ENCODE results near the gene NAA80. TPM values are rescaled to one million over a fixed set of nuclear protein-coding genes. Genes with fewer than 3 reads are reported as not detected.
A peak's percentile ranks its signal among the peaks of the same experiment; 100 is the strongest.

The NAA80 gene
- total RNA-seq = 10 to 100 TPM; 12.5 to 22.1 (median 14.8) TPM

- Histone ChIP-seq H3K36me3 (peaks cover 0 to 5% of the 10 kb centered on the region in 2 donors), H3K27me3 (no peaks in the 10 kb centered on the region), H3K4me1 (peaks cover 29 to 48% of the 10 kb centered on the region in 2 donors), H3K9me3 (no peaks in the 10 kb centered on the region), H3K4me3 (peak within 1 kb of the TSS; percentile 66 to 91 (median 76)), H3K27ac (peak within 1 kb of the TSS; percentile 85 to 91 (median 88))
- DNase-seq (peak; percentile 99 to 100), ATAC-seq (peak; percentile 87)
- TF ChIP-seq POLR2A (IDR thresholded peaks at IDR 0.05) (peak; percentile 94 to 96), CTCF (IDR thresholded peaks at IDR 0.05 in 4 of 5, conservative IDR thresholded peaks at IDR 0.05 in 1 of 5) (peak; percentile 43 to 62 (median 51))
- intact Hi-C loops (cut with DNase I; ENCODE audit: low total_unique reads) = no loop called here
- in situ Hi-C loops (cut with MboI; ENCODE audit: low sequenced_read_pairs in 4 of 4) = loop anchor here in 1 of 4 donors (25.0 kb wide), 1 partner anchor 362 kb away; the partner anchor contains the start of genes MON1A and RBM6
Measured at GRCh38 chr3:50298836-50299637, at the start of gene NAA80, which contains the start of gene HYAL3. NAA80 (minus strand) TSS chr3:50299405; CDS start chr3:50297463, 1,942 bp downstream. HYAL3 (minus strand) TSS chr3:50299405; CDS start chr3:50295602, 3,803 bp downstream.

GRCh38 chr3:50347187-50347813 lies 48.1 kb upstream of the NAA80 start:
- Histone ChIP-seq H3K36me3 (peaks cover 0 to 11% of the 10 kb centered on the region in 2 donors), H3K27ac (peak overlapping the region in 3 of 4 donors; percentile 7 to 14 (median 12)), H3K4me1 (peaks cover 23 to 45% of the 10 kb centered on the region in 2 donors), H3K27me3 (no peaks in the 10 kb centered on the region), H3K9me3 (no peaks in the 10 kb centered on the region), H3K4me3 (no peak overlapping the region)
- ATAC-seq = no peak
- peak in 1 of 2 donors; percentile 51 for DNase-seq
- TF ChIP-seq POLR2A (IDR thresholded peaks at IDR 0.05) (no peak), CTCF (IDR thresholded peaks at IDR 0.05 in 4 of 5, conservative IDR thresholded peaks at IDR 0.05 in 1 of 5) (peak in 4 of 5 experiments; percentile 52 to 62 (median 58))
- intact Hi-C loops (cut with DNase I; ENCODE audit: low total_unique reads) = loop anchor here (1.0 kb wide), 2 partner anchors 41 to 195 kb away; no protein-coding TSS in a partner anchor
- in situ Hi-C loops (cut with MboI; ENCODE audit: low sequenced_read_pairs in 4 of 4) = loop anchor here in 3 of 4 donors (5.0 to 10.0 kb wide), 3 partner anchors 195 to 200 kb away; no protein-coding TSS in a partner anchor

GRCh38 chr3:50345586-50346234 lies 46.5 kb upstream of the NAA80 start, which contains the start of gene ZMYND10:
ZMYND10 (minus strand) TSS chr3:50345732; CDS start chr3:50345579, 153 bp downstream.
- in situ Hi-C loops (cut with MboI; ENCODE audit: low sequenced_read_pairs in 4 of 4) (loop anchor here in 3 of 4 donors (5.0 to 10.0 kb wide), 3 partner anchors 197 to 202 kb away; no protein-coding TSS in a partner anchor), intact Hi-C loops (cut with DNase I; ENCODE audit: low total_unique reads) (no loop called here)
- Histone ChIP-seq H3K36me3 (peaks cover 0 to 11% of the 10 kb centered on the region in 2 donors), H3K27me3 (no peaks in the 10 kb centered on the region), H3K27ac (no peak within 1 kb of the TSS), H3K4me3 (peak within 1 kb of the TSS; percentile 17 to 40 (median 21)), H3K9me3 (no peaks in the 10 kb centered on the region), H3K4me1 (peaks cover 11 to 41% of the 10 kb centered on the region in 2 donors)
- DNase-seq = no peak
- TF ChIP-seq CTCF (IDR thresholded peaks at IDR 0.05 in 4 of 5, conservative IDR thresholded peaks at IDR 0.05 in 1 of 5) (no peak), POLR2A (IDR thresholded peaks at IDR 0.05) (no peak)
- ATAC-seq = no peak

- Histone ChIP-seq H3K27ac (no peak overlapping the region), H3K36me3 (peaks cover 0 to 11% of the 10 kb centered on the region in 2 donors), H3K27me3 (no peaks in the 10 kb centered on the region), H3K4me1 (peaks cover 8 to 40% of the 10 kb centered on the region in 2 donors), H3K9me3 (no peaks in the 10 kb centered on the region), H3K4me3 (no peak overlapping the region)
- DNase-seq (no peak), ATAC-seq (no peak)
- in situ Hi-C loops (cut with MboI; ENCODE audit: low sequenced_read_pairs in 4 of 4) (loop anchor here in 3 of 4 donors (5.0 to 10.0 kb wide), 3 partner anchors 197 to 202 kb away; no protein-coding TSS in a partner anchor), intact Hi-C loops (cut with DNase I; ENCODE audit: low total_unique reads) (no loop called here)
- TF ChIP-seq POLR2A (IDR thresholded peaks at IDR 0.05) (no peak), CTCF (IDR thresholded peaks at IDR 0.05 in 4 of 5, conservative IDR thresholded peaks at IDR 0.05 in 1 of 5) (no peak)
Measured at GRCh38 chr3:50345008-50345407, 45.8 kb upstream of the NAA80 start.
